ENCODE results near the gene IRAK1BP1. TPM values are rescaled to one million over a fixed set of nuclear protein-coding genes. Genes with fewer than 3 reads are reported as not detected.
A peak's percentile ranks its signal among the peaks of the same experiment; 100 is the strongest.

IRAK1BP1 gene
- total RNA-seq, 2 experiments from 2014 or later: 7.6 to 8.1 TPM

- BruUV-seq (replicated peaks): no TSS peak
- H3K79me2 ChIP-seq (ENCODE audit: insufficient read depth, low read depth, low read length): no peaks in the 10 kb centered on the region
- no peak overlapping the region for H2AFZ ChIP-seq (ENCODE audit: low read length)
- no peak overlapping the region for H3K4me3 ChIP-seq (ENCODE audit: low read depth, low read length, poor library complexity, severe bottlenecking)
- H3K4me2 ChIP-seq (ENCODE audit: low read length): no peak overlapping the region
- ChIA-PET CTCF (ENCODE audit: unreplicated experiment) (no interaction called here), POLR2A (no interaction called here)
- intact Hi-C loops (cut with micrococcal nuclease; ENCODE audit: unreplicated experiment): no loop called here
- no peaks in the 10 kb centered on the region for H3K9me3 ChIP-seq (ENCODE audit: low read length)
- H4K20me1 ChIP-seq (ENCODE audit: insufficient read depth, low read length): no peaks in the 10 kb centered on the region
- H3K4me1 ChIP-seq (ENCODE audit: insufficient read depth, low read length, poor library complexity, severe bottlenecking): no peaks in the 10 kb centered on the region
- peaks cover 17% of the 10 kb centered on the region for H3K36me3 ChIP-seq (ENCODE audit: insufficient read depth, low read length)
- no peak for TF ChIP-seq CTCF (conservative IDR thresholded peaks at IDR 0.05; ENCODE audit: low read length)
- TF ChIP-seq EZH2phosphoT487 (IDR thresholded peaks at IDR 0.05; ENCODE audit: borderline replicate concordance, low read depth, low read length): no peak
- no peak for DNase-seq (ENCODE audit: low spot score)
- H3K27ac ChIP-seq (ENCODE audit: low read depth, low read length, poor library complexity, severe bottlenecking): no peak overlapping the region
- no peaks in the 10 kb centered on the region for H3K9me2 ChIP-seq (ENCODE audit: insufficient read depth, low read length)
These were observed 28.9 kb downstream of the IRAK1BP1 start for GRCh38 chr6:78896227-78896626.

DNA sequence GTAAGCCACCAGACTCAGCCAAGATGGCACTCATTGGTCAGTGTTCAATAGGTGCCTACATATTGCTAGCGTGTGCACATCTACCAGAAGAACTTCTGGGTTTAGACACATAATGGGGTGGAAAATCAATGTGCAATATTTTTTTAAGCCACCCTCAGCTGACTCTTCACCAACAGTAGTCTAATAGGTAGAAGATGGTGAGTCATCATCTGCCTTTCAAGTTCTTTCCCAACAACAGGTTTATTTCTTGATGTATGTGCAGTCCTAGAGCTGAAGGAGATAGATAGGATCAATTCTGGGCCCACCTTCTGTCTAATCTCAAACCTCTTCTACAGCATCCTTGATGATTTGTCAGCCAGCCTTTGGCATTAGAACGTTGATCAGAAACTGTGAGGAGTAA, 41.3 kb downstream of the IRAK1BP1 start:
- H3K4me1 ChIP-seq (ENCODE audit: insufficient read depth, low read length, poor library complexity, severe bottlenecking): peaks cover 19% of the 10 kb centered on the region
- H2AFZ ChIP-seq (ENCODE audit: low read length): no peak overlapping the region
- no peaks in the 10 kb centered on the region for H3K9me2 ChIP-seq (ENCODE audit: insufficient read depth, low read length)
- no peaks in the 10 kb centered on the region for H3K79me2 ChIP-seq (ENCODE audit: insufficient read depth, low read depth, low read length)
- H4K20me1 ChIP-seq (ENCODE audit: insufficient read depth, low read length): no peaks in the 10 kb centered on the region
- no peak overlapping the region for H3K4me3 ChIP-seq (ENCODE audit: low read depth, low read length, poor library complexity, severe bottlenecking)
- TF ChIP-seq EZH2phosphoT487 (IDR thresholded peaks at IDR 0.05; ENCODE audit: borderline replicate concordance, low read depth, low read length) (no peak), CTCF (conservative IDR thresholded peaks at IDR 0.05; ENCODE audit: low read length) (no peak)
- BruUV-seq (replicated peaks): no TSS peak
- intact Hi-C loops (cut with micrococcal nuclease; ENCODE audit: unreplicated experiment): no loop called here
- H3K27ac ChIP-seq (ENCODE audit: low read depth, low read length, poor library complexity, severe bottlenecking): no peak overlapping the region
- no peaks in the 10 kb centered on the region; the same call in 1 of the 2 replicates for H3K36me3 ChIP-seq (ENCODE audit: insufficient read depth, low read length)
- ChIA-PET POLR2A (interaction anchor here (1.7 kb wide), 1 partner anchor 10 kb away, joined by 4 read pairs; no protein-coding TSS in a partner anchor), CTCF (ENCODE audit: unreplicated experiment) (no interaction called here)
- no peaks in the 10 kb centered on the region for H3K9me3 ChIP-seq (ENCODE audit: low read length)
- no peak for DNase-seq (ENCODE audit: low spot score)
- H3K4me2 ChIP-seq (ENCODE audit: low read length): peak overlapping the region; percentile 46

DNA sequence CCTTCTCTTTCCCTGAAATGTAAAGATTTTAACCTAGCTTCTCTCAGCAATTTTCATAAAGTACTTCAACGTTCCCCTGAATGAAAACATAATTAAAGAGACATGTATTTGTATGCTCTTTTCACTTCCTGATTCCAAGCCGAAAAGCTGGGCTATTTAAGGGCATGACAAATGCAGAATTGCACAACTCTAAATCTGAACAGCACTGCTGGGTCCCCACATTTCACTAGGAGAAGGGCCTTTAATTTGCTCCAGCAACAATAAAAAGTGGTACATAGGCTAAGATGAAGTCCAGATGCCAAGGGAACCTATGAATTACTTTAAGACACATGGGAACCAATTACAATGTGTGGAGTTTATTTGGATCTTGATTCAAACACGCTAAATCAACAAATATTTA, 42.0 kb downstream of the IRAK1BP1 start:
- Histone ChIP-seq H3K4me2 (ENCODE audit: low read length) (peak overlapping the region; percentile 46), H3K36me3 (ENCODE audit: insufficient read depth, low read length) (no peaks in the 10 kb centered on the region; the same call in 1 of the 2 replicates), H3K4me3 (ENCODE audit: low read depth, low read length, poor library complexity, severe bottlenecking) (peak overlapping the region; percentile 18), H3K9me2 (ENCODE audit: insufficient read depth, low read length) (no peaks in the 10 kb centered on the region), H3K79me2 (ENCODE audit: insufficient read depth, low read depth, low read length) (no peaks in the 10 kb centered on the region), H3K27ac (ENCODE audit: low read depth, low read length, poor library complexity, severe bottlenecking) (peak overlapping the region; percentile 26), H2AFZ (ENCODE audit: low read length) (no peak overlapping the region), H3K4me1 (ENCODE audit: insufficient read depth, low read length, poor library complexity, severe bottlenecking) (peaks cover 19% of the 10 kb centered on the region), H4K20me1 (ENCODE audit: insufficient read depth, low read length) (no peaks in the 10 kb centered on the region), H3K9me3 (ENCODE audit: low read length) (no peaks in the 10 kb centered on the region)
- no TSS peak for BruUV-seq (replicated peaks)
- ChIA-PET POLR2A (interaction anchor here (0.5 to 1.7 kb wide), 2 partner anchors 8 to 11 kb away, joined by 4 read pairs; no protein-coding TSS in a partner anchor), CTCF (ENCODE audit: unreplicated experiment) (no interaction called here)
- intact Hi-C loops (cut with micrococcal nuclease; ENCODE audit: unreplicated experiment): no loop called here
- DNase-seq (ENCODE audit: low spot score): peak; percentile 38
- TF ChIP-seq EZH2phosphoT487 (IDR thresholded peaks at IDR 0.05; ENCODE audit: borderline replicate concordance, low read depth, low read length): no peak
- no peak for TF ChIP-seq CTCF (conservative IDR thresholded peaks at IDR 0.05; ENCODE audit: low read length)
